GM13976 (cell line): ENCODE measurements around the gene ZSCAN25.

Experiments used
- DNase-seq: peaks from one replicate; pipeline ENCODE4 v3.0.0; 2012; ENCODE audit warnings: low spot score
- CTCF ChIP-seq: IDR thresholded peaks from 2 replicates; pipeline ENCODE4 v1.5.1; 2012; ENCODE audit warnings: borderline replicate concordance, mild to moderate bottlenecking; ENCODE audit not compliant: insufficient read depth; ENCODE audit errors: extremely low read depth, missing control alignments, control extremely low read depth
- in situ Hi-C: fragments of 300-500 bp; cut with MboI; formaldehyde crosslinking; loops from one replicate; pipeline ENCODE4 v1.12.0; 2022; ENCODE audit warnings: low sequenced_read_pairs, mixed read lengths, inconsistent platforms; ENCODE audit not compliant: unreplicated experiment

The ZSCAN25 gene

DNA sequence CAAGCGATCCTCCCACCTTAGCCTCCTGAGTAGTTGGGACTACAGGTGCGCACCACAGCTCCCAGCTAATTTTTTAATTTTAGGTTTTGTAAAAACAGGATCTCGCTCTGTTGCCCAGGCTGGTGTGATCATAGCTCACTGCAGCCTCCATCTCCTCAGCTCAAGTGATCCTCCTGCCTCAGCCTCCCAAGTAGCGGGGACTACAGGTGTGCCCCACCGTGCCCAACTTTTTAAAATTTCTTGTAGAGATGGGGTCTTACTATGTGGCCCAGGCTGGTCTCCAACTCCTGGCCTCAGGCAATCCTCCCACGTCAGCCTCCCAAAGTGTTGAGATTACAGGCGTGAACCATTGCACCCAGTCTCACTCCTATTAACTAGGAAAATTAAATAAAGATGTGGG is 11.2 kb upstream of the ZSCAN25 start:
- no peak for TF ChIP-seq CTCF
- DNase-seq: no peak
- in situ Hi-C loops: no loop called here

DNA sequence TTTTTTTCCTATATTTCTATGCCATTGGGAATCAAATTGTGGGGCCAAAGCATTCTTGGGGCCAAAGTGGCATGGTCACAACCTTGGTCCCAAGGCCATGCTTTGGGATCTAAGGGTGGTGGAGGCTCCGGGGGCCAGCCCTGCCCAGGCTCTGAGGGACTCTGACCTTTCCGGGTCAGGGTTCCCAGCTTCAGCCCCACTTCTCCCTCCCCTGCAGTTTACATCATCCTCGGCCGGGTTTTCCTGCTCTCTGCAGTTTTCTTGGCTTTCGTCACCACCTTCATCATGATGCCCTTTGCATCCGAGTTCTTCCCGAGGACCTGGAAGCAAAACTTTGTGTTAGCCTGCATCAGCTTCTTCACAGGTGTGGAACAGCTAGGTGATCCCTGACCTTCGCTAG is 10.2 kb upstream of the ZSCAN25 start:
- in situ Hi-C loops: no loop called here
- no peak for DNase-seq
- no peak for TF ChIP-seq CTCF

DNA sequence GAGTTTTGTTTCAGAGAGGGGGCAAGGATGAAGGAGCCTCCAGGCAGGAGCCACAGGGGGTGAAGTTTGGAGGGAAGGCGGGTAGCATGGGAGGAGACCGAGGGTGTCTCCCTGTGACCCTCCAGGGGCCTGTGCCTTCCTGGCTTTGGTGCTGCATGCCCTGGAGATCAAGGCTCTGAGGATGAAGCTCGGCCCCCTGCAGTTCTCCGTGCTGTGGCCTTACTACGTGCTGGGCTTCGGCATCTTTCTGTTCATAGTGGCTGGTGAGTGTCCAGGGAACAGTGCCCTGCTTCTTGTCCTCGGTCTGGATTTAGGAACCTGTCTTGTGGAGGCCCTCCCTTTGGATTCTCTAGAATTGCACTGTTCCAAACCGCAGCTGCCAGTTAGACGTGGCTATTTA is 9.2 kb upstream of the ZSCAN25 start:
- no peak for TF ChIP-seq CTCF
- in situ Hi-C loops: no loop called here
- DNase-seq: no peak

DNA sequence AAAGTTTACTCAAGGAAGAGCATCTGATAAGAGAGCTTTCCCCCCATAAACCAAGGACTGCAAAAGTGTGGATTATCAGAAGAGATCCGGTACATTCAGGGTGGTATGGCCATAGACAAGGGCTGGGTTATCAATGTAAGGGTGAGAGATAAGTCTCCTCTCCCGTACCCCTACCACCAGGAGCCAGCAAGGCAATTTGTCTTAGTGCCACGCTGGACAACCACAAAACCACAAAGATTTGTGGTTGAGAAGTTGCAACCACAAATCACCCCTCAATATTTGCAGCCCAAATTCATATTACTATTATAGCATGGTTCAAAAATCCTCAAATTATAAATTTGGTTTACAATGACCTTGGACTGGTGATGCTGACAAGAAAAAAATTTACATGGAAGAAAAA is 2.3 kb upstream of the ZSCAN25 start:
- no peak for TF ChIP-seq CTCF
- in situ Hi-C loops: no loop called here
- no peak for DNase-seq

- TF ChIP-seq CTCF: no peak
- DNase-seq: no peak
- in situ Hi-C loops: no loop called here
Measured at GRCh38 chr7:99615989-99616358, 772 bp upstream of the ZSCAN25 start.

DNA sequence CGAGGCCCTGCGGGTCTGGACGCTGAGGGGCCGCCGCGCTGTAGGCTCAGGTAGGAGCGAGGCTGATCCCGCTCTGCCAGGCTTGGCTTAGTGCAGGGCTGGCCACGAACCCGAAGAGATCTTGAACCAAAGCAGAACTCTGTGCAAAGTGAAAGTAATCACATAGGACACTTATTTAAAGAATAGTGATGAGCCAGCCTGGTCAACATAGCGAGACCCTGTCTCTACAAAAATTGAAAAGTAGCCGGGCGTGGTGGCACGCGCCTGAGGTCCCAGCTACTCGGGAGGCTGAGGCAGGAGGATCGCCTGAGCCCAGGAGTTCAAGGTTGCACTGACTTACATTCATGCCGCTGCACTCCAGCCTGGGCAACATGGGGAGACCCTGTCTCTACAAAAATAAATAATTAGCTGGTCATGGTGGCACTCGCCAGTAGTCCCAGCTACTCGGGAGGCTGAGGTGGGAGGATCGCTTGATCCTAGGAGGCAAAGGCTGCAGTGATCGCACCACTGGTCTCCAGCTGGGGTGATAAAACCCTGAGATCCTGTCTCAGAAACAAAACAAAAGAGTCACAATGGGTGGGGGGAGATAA is 541 bp downstream of the ZSCAN25 start:
- in situ Hi-C loops: no loop called here
- no peak for TF ChIP-seq CTCF
- no peak for DNase-seq

- no peak for DNase-seq
- in situ Hi-C loops: no loop called here
- TF ChIP-seq CTCF: no peak
Measured at GRCh38 chr7:99618726-99619125, 2.0 kb downstream of the ZSCAN25 start.
